SK-N-SH treated with all-trans-retinoic acid at 6 μM for 48 hours (cell line): ENCODE results near the gene KAZALD1.

Experiments
- ATAC-seq: fragments of 200-7000 bp; cut with Tn5 transposase; 3 replicates; pipeline ENCODE4 v1.9.1; 2020; ENCODE audit warnings: mild to moderate bottlenecking, moderate library complexity
- ARNTL ChIP-seq: fragments of 450-650 bp; formaldehyde crosslinking; IDR thresholded peaks from 2 replicates; pipeline ENCODE4 v1.5.0; 2020; ENCODE audit warnings: low read depth, mild to moderate bottlenecking, moderate library complexity, borderline replicate concordance
- BACH2 ChIP-seq: fragments of 250-450 bp; sonication (Bioruptor Pico); IDR thresholded peaks from 2 replicates; pipeline ENCODE4 v1.9.0; 2021; ENCODE audit warnings: mild to moderate bottlenecking, borderline replicate concordance
- CREB5 ChIP-seq: fragments of 250-450 bp; sonication (Bioruptor Pico); IDR thresholded peaks from 2 replicates; pipeline ENCODE4 v1.5.1; 2020; ENCODE audit warnings: low read depth, mild to moderate bottlenecking, moderate library complexity
- CSRNP3 ChIP-seq: fragments of 250-450 bp; sonication (Bioruptor Pico); IDR thresholded peaks from 2 replicates; pipeline ENCODE4 v1.5.1; 2021; ENCODE audit warnings: mild to moderate bottlenecking, moderate library complexity
- GLIS3 ChIP-seq: fragments of 250-450 bp; sonication (Bioruptor Pico); IDR thresholded peaks from 2 replicates; pipeline ENCODE4 v1.5.0; 2020; ENCODE audit warnings: mild to moderate bottlenecking, moderate library complexity
- OSR1 ChIP-seq: fragments of 250-450 bp; sonication (Bioruptor Pico); IDR thresholded peaks from 2 replicates; pipeline ENCODE4 v1.8.0; 2022; ENCODE audit warnings: moderate library complexity, mild to moderate bottlenecking, inconsistent platforms
- POU6F1 ChIP-seq: fragments of 250-450 bp; sonication (Bioruptor Pico); IDR thresholded peaks from 2 replicates; pipeline ENCODE4 v1.8.0; 2021; ENCODE audit warnings: low read depth, mild to moderate bottlenecking, moderate library complexity, borderline replicate concordance
- PPARA ChIP-seq: fragments of 250-450 bp; sonication (Bioruptor Pico); IDR thresholded peaks from 2 replicates; pipeline ENCODE4 v1.5.0; 2020; ENCODE audit warnings: mild to moderate bottlenecking, borderline replicate concordance
- RARB ChIP-seq: fragments of 250-450 bp; sonication (Bioruptor Pico); IDR thresholded peaks from 2 replicates; pipeline ENCODE4 v1.8.0; 2021; ENCODE audit warnings: mild to moderate bottlenecking, moderate library complexity
- SNAI2 ChIP-seq: fragments of 250-450 bp; sonication (Bioruptor Pico); IDR thresholded peaks from 2 replicates; pipeline ENCODE4 v1.5.0; 2020; ENCODE audit warnings: mild to moderate bottlenecking, moderate library complexity
- TCF4 ChIP-seq: fragments of 250-450 bp; sonication (Bioruptor Pico); IDR thresholded peaks from 2 replicates; pipeline ENCODE4 v1.8.0; 2021; ENCODE audit warnings: mild to moderate bottlenecking, moderate library complexity, borderline replicate concordance
- TOX ChIP-seq: fragments of 250-450 bp; sonication (Bioruptor Pico); IDR thresholded peaks from 2 replicates; pipeline ENCODE4 v1.8.0; 2021; ENCODE audit warnings: mild to moderate bottlenecking, moderate library complexity, borderline replicate concordance
- TSHZ2 ChIP-seq: fragments of 250-450 bp; sonication (Bioruptor Pico); IDR thresholded peaks from 2 replicates; pipeline ENCODE4 v1.5.0; 2020; ENCODE audit warnings: mild to moderate bottlenecking, moderate library complexity
- ZC3H10 ChIP-seq: fragments of 250-450 bp; sonication (Bioruptor Pico); IDR thresholded peaks from 2 replicates; pipeline ENCODE4 v1.5.1; 2021; ENCODE audit warnings: mild to moderate bottlenecking, moderate library complexity
- ZFP3 ChIP-seq: fragments of 250-450 bp; sonication (Bioruptor Pico); IDR thresholded peaks from 2 replicates; pipeline ENCODE4 v1.5.0; 2020; ENCODE audit warnings: mild to moderate bottlenecking, moderate library complexity
- ZFP30 ChIP-seq: fragments of 450-650 bp; formaldehyde crosslinking; IDR thresholded peaks from 2 replicates; pipeline ENCODE4 v1.5.0; 2022; ENCODE audit warnings: mild to moderate bottlenecking, moderate library complexity
- ZNF565 ChIP-seq: fragments of 450-650 bp; formaldehyde crosslinking; conservative IDR thresholded peaks from 2 replicates; pipeline ENCODE4 v1.5.0; 2020; ENCODE audit warnings: low read depth, mild to moderate bottlenecking, moderate library complexity
- ZNF70 ChIP-seq: fragments of 450-650 bp; formaldehyde crosslinking; IDR thresholded peaks from 2 replicates; pipeline ENCODE4 v1.5.0; 2020; ENCODE audit warnings: mild to moderate bottlenecking, moderate library complexity
- ZNF8 ChIP-seq: fragments of 450-650 bp; formaldehyde crosslinking; IDR thresholded peaks from 2 replicates; pipeline ENCODE4 v1.5.0; 2020; ENCODE audit warnings: mild to moderate bottlenecking, moderate library complexity

The KAZALD1 gene

GRCh38 chr10:101029520-101030295 is 32.1 kb upstream of the KAZALD1 start:
- ATAC-seq, result no peak

GRCh38 chr10:101030496-101031127 is 31.2 kb upstream of the KAZALD1 start:
- ATAC-seq, result no peak
- no peak for TF ChIP-seq ZFP3
- no peak for TF ChIP-seq SNAI2 (CRISPR knock-in tag)
- no peak for TF ChIP-seq ZNF8 (CRISPR knock-in tag)
- TF ChIP-seq CREB5 (CRISPR knock-in tag), result no peak
- no peak for TF ChIP-seq TSHZ2 (CRISPR knock-in tag)
- no peak for TF ChIP-seq RARB (CRISPR knock-in tag)
- no peak for TF ChIP-seq GLIS3 (CRISPR knock-in tag)
- no peak for TF ChIP-seq ZC3H10 (CRISPR knock-in tag)
- no peak for TF ChIP-seq ZNF565 (CRISPR knock-in tag)
- TF ChIP-seq OSR1 (CRISPR knock-in tag), result no peak
- TF ChIP-seq PPARA, result no peak
- TF ChIP-seq ZFP30 (CRISPR knock-in tag), result no peak
- no peak for TF ChIP-seq ARNTL (CRISPR knock-in tag)

More at GRCh38 chr10:101029520-101030295, 32.1 kb upstream of the KAZALD1 start:
- TF ChIP-seq CREB5 (CRISPR knock-in tag), result no peak
- no peak for TF ChIP-seq ZC3H10 (CRISPR knock-in tag)
- no peak for TF ChIP-seq ZNF565 (CRISPR knock-in tag)
- no peak for TF ChIP-seq PPARA
- no peak for TF ChIP-seq ZNF70
- TF ChIP-seq CSRNP3, result no peak
- TF ChIP-seq GLIS3 (CRISPR knock-in tag), result no peak
- TF ChIP-seq ZNF8 (CRISPR knock-in tag), result no peak

GRCh38 chr10:101031128-101031795 is 30.5 kb upstream of the KAZALD1 start, which contains the start of the genes PDZD7 and SFXN3:
PDZD7 (minus strand) TSS chr10:101031129; CDS start chr10:101030219, 910 bp downstream.
SFXN3 (plus strand) TSS chr10:101031234; CDS start chr10:101034695, 3,461 bp downstream.
- peak; percentile 85 for ATAC-seq

More at GRCh38 chr10:101031128-101031795, 30.5 kb upstream of the KAZALD1 start, which contains the start of the genes PDZD7 and SFXN3:
- no peak for TF ChIP-seq TSHZ2 (CRISPR knock-in tag)
- no peak for TF ChIP-seq ZNF70
- TF ChIP-seq CREB5 (CRISPR knock-in tag), result no peak
- no peak for TF ChIP-seq POU6F1 (CRISPR knock-in tag)
- TF ChIP-seq BACH2 (CRISPR knock-in tag), result no peak
- TF ChIP-seq TCF4 (CRISPR knock-in tag), result no peak
- no peak for TF ChIP-seq TOX (CRISPR knock-in tag)
- TF ChIP-seq, all 23 proteins: peak for 0
